ENCODE data around the gene NMNAT2.

NMNAT2 gene

DNA sequence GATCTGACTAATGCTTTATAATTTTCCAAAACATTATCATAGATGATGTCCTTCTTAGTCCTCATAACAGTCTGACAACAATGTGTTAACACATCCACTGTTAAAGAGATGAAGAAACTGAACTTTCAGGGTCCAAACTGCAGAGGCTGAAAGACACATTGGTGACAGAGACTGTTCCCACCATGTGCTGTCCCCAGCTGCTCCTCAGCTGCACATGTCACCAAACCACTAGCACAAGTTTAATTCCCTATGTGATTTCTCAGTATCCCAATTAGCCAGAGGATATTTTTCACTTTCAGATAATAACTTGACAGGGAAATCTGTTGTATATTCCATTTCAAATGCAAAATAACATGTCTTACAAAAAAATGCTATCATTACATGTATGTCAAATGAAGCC lies 207.5 kb downstream of the NMNAT2 start:
- no peak for DNase-seq (ENCODE audit: low spot score)

- peak; percentile 55 for DNase-seq (ENCODE audit: low spot score)
Observed at GRCh38 chr1:183209533-183210158, 208.5 kb downstream of the NMNAT2 start.

DNA sequence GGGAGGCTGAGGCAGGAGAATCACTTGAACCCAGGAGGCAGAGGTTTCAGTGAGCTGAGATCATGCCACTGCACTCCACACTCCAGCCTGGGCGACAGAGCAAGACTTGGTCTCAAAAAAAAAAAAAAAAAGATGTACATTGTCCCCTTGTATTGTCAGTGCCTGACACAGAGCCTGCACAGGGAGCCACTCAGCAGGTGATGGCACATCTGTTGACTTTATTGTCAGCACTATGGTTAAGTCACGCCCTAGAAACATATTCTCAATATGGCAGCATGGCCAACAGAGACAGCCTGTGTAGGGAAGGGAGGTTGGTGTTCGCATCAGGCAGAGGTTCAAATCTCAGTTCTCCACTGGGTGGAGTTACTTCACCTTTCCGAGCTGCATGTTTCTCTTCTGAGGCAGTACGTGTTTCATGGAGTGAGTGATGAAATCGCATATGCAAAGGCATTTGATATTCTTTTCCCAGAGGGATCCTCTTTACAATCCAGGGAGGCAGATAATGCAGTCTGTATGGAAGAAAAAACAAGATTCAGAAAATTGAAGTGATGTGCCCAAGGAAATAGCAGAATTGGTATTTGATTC lies 211.6 kb downstream of the NMNAT2 start:
- no peak for DNase-seq (ENCODE audit: low spot score)

GRCh38 chr1:183205196-183205781 lies 212.9 kb downstream of the NMNAT2 start:
- no peak for DNase-seq (ENCODE audit: low spot score)

- DNase-seq (ENCODE audit: low spot score): no peak
Observed at GRCh38 chr1:183203094-183203493, 215.1 kb downstream of the NMNAT2 start.

DNA sequence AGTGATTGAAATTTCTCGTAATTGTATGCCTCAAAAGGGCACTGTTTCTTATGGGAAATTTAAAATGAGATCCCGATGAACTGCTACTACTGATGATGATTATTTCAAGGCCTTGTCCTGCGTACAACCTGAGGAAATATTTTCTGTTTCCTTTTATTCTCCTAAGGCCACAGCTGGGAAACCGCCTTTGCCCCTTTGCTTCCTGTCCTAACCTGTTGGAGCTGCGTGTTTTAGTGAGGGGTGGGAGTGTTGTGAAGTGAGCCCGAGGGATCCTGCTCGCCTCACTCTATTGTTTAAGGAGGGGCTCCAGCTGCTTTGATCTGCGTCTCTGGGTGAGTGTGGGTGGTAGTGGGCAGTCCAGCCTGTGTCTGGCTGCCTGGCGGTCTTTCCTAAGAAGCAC lies 217.7 kb downstream of the NMNAT2 start:
- no peak for DNase-seq (ENCODE audit: low spot score)

- DNase-seq (ENCODE audit: low spot score): no peak
Observed at GRCh38 chr1:183199304-183199703, 218.9 kb downstream of the NMNAT2 start.

DNA sequence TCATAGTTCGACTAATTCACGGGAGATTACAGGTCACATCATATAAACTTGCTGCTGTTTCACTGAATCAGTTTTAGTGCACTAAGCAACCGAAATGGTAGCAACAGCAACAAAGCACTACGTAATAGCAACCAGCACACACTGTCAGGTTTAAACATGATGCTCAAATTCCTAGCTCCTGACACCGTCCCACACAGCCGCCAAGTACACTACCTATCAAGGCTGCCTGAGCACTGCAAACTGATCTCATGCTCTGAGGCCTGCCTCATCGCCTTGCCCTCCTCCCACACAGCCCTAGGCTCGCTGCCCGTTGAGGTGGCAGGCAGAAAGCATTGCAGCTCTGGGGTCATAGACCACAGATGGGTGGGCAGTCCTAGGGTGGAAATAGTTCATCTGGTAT lies 219.7 kb downstream of the NMNAT2 start:
- DNase-seq (ENCODE audit: low spot score): no peak
